ENCODE data around the gene PIK3R6. TPM values are rescaled to one million over a fixed set of nuclear protein-coding genes. Genes with fewer than 3 reads are reported as not detected.

The PIK3R6 gene
- total RNA-seq, 4 donors from 2014 or later, result 0.52 to 2.5 (median 1.1) TPM

GRCh38 chr17:8883353-8883752 is 15.9 kb upstream of the PIK3R6 start:
- intact Hi-C loops (cut with DNase I; ENCODE audit: low total_unique reads), result no loop called here
- no peak for DNase-seq (ENCODE audit: low spot score in 2 of 2)
- no peak for TF ChIP-seq CTCF (IDR thresholded peaks at IDR 0.05)
- no peak for TF ChIP-seq POLR2A (IDR thresholded peaks at IDR 0.05)
- WGBS, 2 donors, result 97 to 99% methylated on average over 4 of the region's 4 CpGs
- no peak overlapping the region for H3K4me3 ChIP-seq (ENCODE audit: low read depth, poor library complexity, severe bottlenecking)

GRCh38 chr17:8881606-8882005 is 14.1 kb upstream of the PIK3R6 start:
- no peak for TF ChIP-seq POLR2A (IDR thresholded peaks at IDR 0.05)
- no peak for TF ChIP-seq CTCF (IDR thresholded peaks at IDR 0.05)
- H3K4me3 ChIP-seq (ENCODE audit: low read depth, poor library complexity, severe bottlenecking), result no peak overlapping the region
- intact Hi-C loops (cut with DNase I; ENCODE audit: low total_unique reads), result no loop called here
- DNase-seq (ENCODE audit: low spot score in 2 of 2), result no peak
- 95 to 100% methylated on average over 6 to 7 of the region's 7 CpGs for WGBS, 2 donors

- 93 to 98% methylated on average over 7 of the region's 7 CpGs for WGBS, 2 donors
- intact Hi-C loops (cut with DNase I; ENCODE audit: low total_unique reads), result no loop called here
- no peak for TF ChIP-seq POLR2A (IDR thresholded peaks at IDR 0.05)
- no peak for TF ChIP-seq CTCF (IDR thresholded peaks at IDR 0.05)
- no peak for DNase-seq (ENCODE audit: low spot score in 2 of 2)
- H3K4me3 ChIP-seq (ENCODE audit: low read depth, poor library complexity, severe bottlenecking), result no peak overlapping the region
Measured at GRCh38 chr17:8880466-8880865, 13.0 kb upstream of the PIK3R6 start.

GRCh38 chr17:8879410-8879809 is 11.9 kb upstream of the PIK3R6 start:
- intact Hi-C loops (cut with DNase I; ENCODE audit: low total_unique reads), result no loop called here
- 77 to 81% methylated on average over 7 of the region's 7 CpGs for WGBS, 2 donors
- no peak overlapping the region for H3K4me3 ChIP-seq (ENCODE audit: low read depth, poor library complexity, severe bottlenecking)
- no peak for DNase-seq (ENCODE audit: low spot score in 2 of 2)
- TF ChIP-seq CTCF (IDR thresholded peaks at IDR 0.05), result no peak
- no peak for TF ChIP-seq POLR2A (IDR thresholded peaks at IDR 0.05)

- 34 to 45% methylated on average over 4 of the region's 4 CpGs for WGBS, 2 donors
- TF ChIP-seq POLR2A (IDR thresholded peaks at IDR 0.05), result no peak
- no peak for TF ChIP-seq CTCF (IDR thresholded peaks at IDR 0.05)
Measured at GRCh38 chr17:8877984-8878383, 10.5 kb upstream of the PIK3R6 start.

GRCh38 chr17:8875957-8876356 is 8.5 kb upstream of the PIK3R6 start:
- DNase-seq (ENCODE audit: low spot score in 2 of 2), result no peak
- intact Hi-C loops (cut with DNase I; ENCODE audit: low total_unique reads), result no loop called here
- H3K4me3 ChIP-seq (ENCODE audit: low read depth, poor library complexity, severe bottlenecking), result no peak overlapping the region
- TF ChIP-seq CTCF (IDR thresholded peaks at IDR 0.05), result no peak
- TF ChIP-seq POLR2A (IDR thresholded peaks at IDR 0.05), result no peak
- WGBS, 2 donors, result 69 to 84% methylated on average over 5 of the region's 5 CpGs

More at GRCh38 chr17:8877984-8878383, 10.5 kb upstream of the PIK3R6 start:
- no peak overlapping the region for H3K4me3 ChIP-seq (ENCODE audit: low read depth, poor library complexity, severe bottlenecking)
- no peak for DNase-seq (ENCODE audit: low spot score in 2 of 2)
- intact Hi-C loops (cut with DNase I; ENCODE audit: low total_unique reads), result no loop called here
